HEK293T (cell line): ENCODE measurements around the gene LHPP.
"Not testable (repeated sequence)": the region's sequence is repeated elsewhere in the genome, so short reads cannot be mapped to it uniquely, and the experiment has no call there.

Experiments
- CTCF ChIA-PET: fragments of 350-600 bp; formaldehyde crosslinking; extraction: SDS; loops from one replicate; lab custom pipeline; 2021; ENCODE audit warnings: antibody characterized with exemption, inconsistent platforms; lab: Yijun Ruan, JAX
- POLR2A ChIA-PET: fragments of 350-600 bp; formaldehyde crosslinking; extraction: SDS; loops from one replicate; lab custom pipeline; 2020; ENCODE audit warnings: antibody characterized with exemption, inconsistent platforms; lab: Yijun Ruan, JAX
- DNase-seq: peaks from one replicate; pipeline ENCODE4 v3.0.0; 2012; ENCODE audit warnings: mixed read lengths; ENCODE audit errors: extremely low spot score
- ARNT ChIP-seq: fragments of 450-650 bp; IDR thresholded peaks from 2 replicates; pipeline ENCODE4 v1.6.1; 2017; ENCODE audit warnings: mild to moderate bottlenecking
- BHLHE40 ChIP-seq: fragments of 450-650 bp; IDR thresholded peaks from 2 replicates; pipeline ENCODE4 v1.6.1; 2016; ENCODE audit warnings: mild to moderate bottlenecking, moderate library complexity, borderline replicate concordance
- CTBP1 ChIP-seq: fragments of 450-650 bp; IDR thresholded peaks from 2 replicates; pipeline ENCODE4 v1.6.1; 2016; ENCODE audit warnings: borderline replicate concordance
- ELF4 ChIP-seq: fragments of 450-650 bp; IDR thresholded peaks from 2 replicates; pipeline ENCODE4 v1.6.1; 2017; ENCODE audit warnings: antibody characterized with exemption
- FOXA1 ChIP-seq: fragments of 450-650 bp; IDR thresholded peaks from 2 replicates; pipeline ENCODE4 v1.6.1; 2016; ENCODE audit warnings: mild to moderate bottlenecking
- FOXK2 ChIP-seq: fragments of 450-650 bp; IDR thresholded peaks from 2 replicates; pipeline ENCODE4 v1.6.1; 2016; ENCODE audit warnings: mild to moderate bottlenecking
- FOXM1 ChIP-seq: fragments of 450-650 bp; IDR thresholded peaks from 2 replicates; pipeline ENCODE4 v1.6.1; 2017; ENCODE audit warnings: mild to moderate bottlenecking, borderline replicate concordance
- HDGF ChIP-seq: fragments of 450-650 bp; IDR thresholded peaks from 2 replicates; pipeline ENCODE4 v1.6.1; 2017; ENCODE audit warnings: antibody characterized with exemption, borderline replicate concordance
- L3MBTL2 ChIP-seq: fragments of 450-650 bp; conservative IDR thresholded peaks from 2 replicates; pipeline ENCODE4 v1.6.1; 2016; ENCODE audit warnings: mild to moderate bottlenecking
- LEF1 ChIP-seq: fragments of 450-650 bp; IDR thresholded peaks from 2 replicates; pipeline ENCODE4 v1.6.1; 2017; ENCODE audit warnings: mild to moderate bottlenecking, borderline replicate concordance
- NFRKB ChIP-seq: fragments of 450-650 bp; IDR thresholded peaks from 2 replicates; pipeline ENCODE4 v1.6.1; 2016; ENCODE audit warnings: mild to moderate bottlenecking, moderate library complexity
- SP1 ChIP-seq: fragments of 450-650 bp; IDR thresholded peaks from 2 replicates; pipeline ENCODE4 v1.6.1; 2017
- SUZ12 ChIP-seq: fragments of 450-650 bp; IDR thresholded peaks from 2 replicates; pipeline ENCODE4 v1.6.1; 2016; ENCODE audit warnings: mild to moderate bottlenecking
- TARDBP ChIP-seq: fragments of 450-650 bp; IDR thresholded peaks from 2 replicates; pipeline ENCODE4 v1.6.1; 2016
- ZNF384 ChIP-seq: fragments of 450-650 bp; IDR thresholded peaks from 2 replicates; pipeline ENCODE4 v1.6.1; 2016
- TF ChIP-seq, protein P1 (sequence below): fragments of 450-650 bp; IDR thresholded peaks from 2 replicates; pipeline ENCODE4 v1.6.1; 2016

LHPP gene

DNA sequence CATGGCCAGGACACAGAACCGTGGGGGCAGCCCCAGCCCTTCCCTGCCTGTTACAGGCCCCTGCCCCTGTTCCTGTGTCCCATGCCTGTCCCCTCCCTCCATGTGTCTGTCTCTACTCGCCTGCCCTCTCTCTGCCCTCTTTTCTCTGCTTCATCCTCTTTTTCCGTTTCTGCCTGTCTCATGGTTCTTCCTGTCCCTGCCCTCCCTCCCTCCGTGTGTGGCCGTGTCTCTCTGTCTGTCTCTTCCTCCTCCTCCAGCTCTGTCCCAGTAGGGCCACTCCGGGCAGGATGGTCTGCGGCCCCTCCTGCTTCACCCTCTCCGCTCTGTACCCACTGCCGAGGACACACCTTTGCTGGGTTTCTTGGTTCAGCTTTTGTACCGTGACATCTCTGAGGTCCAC is 145.2 kb downstream of the LHPP start:
- ChIA-PET CTCF (no interaction called here), POLR2A (no interaction called here)
- TF ChIP-seq ARNT (no peak), LEF1 (no peak), SUZ12 (no peak), CTBP1 (no peak)
- TF ChIP-seq, protein P1, sequence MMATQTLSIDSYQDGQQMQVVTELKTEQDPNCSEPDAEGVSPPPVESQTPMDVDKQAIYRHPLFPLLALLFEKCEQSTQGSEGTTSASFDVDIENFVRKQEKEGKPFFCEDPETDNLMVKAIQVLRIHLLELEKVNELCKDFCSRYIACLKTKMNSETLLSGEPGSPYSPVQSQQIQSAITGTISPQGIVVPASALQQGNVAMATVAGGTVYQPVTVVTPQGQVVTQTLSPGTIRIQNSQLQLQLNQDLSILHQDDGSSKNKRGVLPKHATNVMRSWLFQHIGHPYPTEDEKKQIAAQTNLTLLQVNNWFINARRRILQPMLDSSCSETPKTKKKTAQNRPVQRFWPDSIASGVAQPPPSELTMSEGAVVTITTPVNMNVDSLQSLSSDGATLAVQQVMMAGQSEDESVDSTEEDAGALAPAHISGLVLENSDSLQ: no peak
- DNase-seq: no peak

DNA sequence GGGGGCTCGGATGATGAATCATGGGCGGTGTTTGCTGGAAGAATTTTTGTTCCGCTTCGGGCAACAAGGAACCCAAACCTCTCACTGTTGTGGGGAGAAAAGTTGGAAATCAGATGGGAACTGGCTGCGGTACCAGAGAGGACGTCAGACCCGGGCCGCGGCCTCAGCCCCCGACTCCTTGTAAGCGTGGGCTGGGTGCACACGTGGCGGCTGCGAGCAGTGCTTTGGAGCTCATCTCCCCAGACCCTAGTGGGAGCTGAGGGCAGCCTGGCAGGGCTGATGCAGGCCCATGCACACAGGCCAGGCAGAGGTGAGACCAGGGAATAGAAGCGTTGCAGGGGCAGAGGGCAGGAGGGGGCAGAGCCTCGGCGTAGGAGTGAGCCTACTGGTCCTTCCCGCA is 146.1 kb downstream of the LHPP start:
- no peak for TF ChIP-seq NFRKB
- no peak for TF ChIP-seq ZNF384
- no peak for TF ChIP-seq CTBP1
- no peak for TF ChIP-seq FOXA1
- no peak for TF ChIP-seq HDGF
- no peak for TF ChIP-seq BHLHE40
- TF ChIP-seq FOXM1: no peak
- CTCF ChIA-PET: no interaction called here
- DNase-seq: no peak
- POLR2A ChIA-PET: no interaction called here

DNA sequence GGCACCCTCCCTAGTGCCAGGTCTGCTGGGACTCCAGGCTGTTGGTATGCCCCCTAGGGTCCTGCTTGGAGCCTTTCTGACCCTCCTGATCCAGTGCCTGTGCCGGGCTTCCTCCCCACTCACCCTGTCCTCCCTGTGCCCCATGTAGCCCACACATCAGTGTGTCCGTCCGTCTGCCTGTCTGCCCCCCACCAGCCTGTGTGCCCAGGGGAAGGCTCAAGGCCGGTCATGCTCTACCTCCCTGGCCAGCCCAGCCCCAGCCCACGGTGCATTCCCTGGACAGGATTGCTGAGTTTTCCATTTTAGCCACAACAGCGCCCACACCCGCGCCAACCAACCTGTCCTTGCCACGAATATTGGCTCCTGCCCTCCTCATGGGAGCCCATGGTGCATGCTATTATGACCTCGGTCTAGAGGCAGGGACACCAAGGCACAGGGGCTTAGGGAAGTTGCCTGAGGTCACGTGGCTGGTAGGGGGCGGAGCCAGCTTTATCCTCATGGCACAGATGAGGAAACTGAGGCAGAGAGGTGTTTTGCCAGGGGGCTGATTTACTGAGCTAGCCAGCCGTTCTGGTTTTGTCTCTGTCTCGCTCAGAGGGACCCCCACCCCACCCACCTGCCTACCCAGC is 146.6 kb downstream of the LHPP start:
- DNase-seq: no peak
- POLR2A ChIA-PET: no interaction called here
- CTCF ChIA-PET: no interaction called here

GRCh38 chr10:124609698-124610097 is 148.1 kb downstream of the LHPP start:
- ChIA-PET POLR2A (no interaction called here), CTCF (no interaction called here)
- no peak for DNase-seq
- TF ChIP-seq FOXK2: no peak
- TF ChIP-seq TARDBP: no peak
- no peak for TF ChIP-seq SP1
- TF ChIP-seq ZNF384: no peak
- no peak for TF ChIP-seq FOXA1
- no peak for TF ChIP-seq FOXM1
- no peak for TF ChIP-seq SUZ12
- no peak for TF ChIP-seq CTBP1
- TF ChIP-seq NFRKB: no peak
- TF ChIP-seq L3MBTL2: no peak
- TF ChIP-seq LEF1: no peak
- TF ChIP-seq ELF4: no peak
- TF ChIP-seq HDGF: no peak
- TF ChIP-seq ARNT: no peak

More for the DNA sequence above, 146.6 kb downstream of the LHPP start:
- no peak for TF ChIP-seq SUZ12
- no peak for TF ChIP-seq L3MBTL2
- TF ChIP-seq, protein P1: no peak
- no peak for TF ChIP-seq ARNT
- no peak for TF ChIP-seq HDGF
- TF ChIP-seq BHLHE40: no peak
- no peak for TF ChIP-seq TARDBP
- no peak for TF ChIP-seq CTBP1
- TF ChIP-seq SP1: no peak
- no peak for TF ChIP-seq ZNF384
- no peak for TF ChIP-seq FOXA1
- TF ChIP-seq FOXK2: no peak
- no peak for TF ChIP-seq LEF1
- no peak for TF ChIP-seq FOXM1
- no peak for TF ChIP-seq ELF4
- no peak for TF ChIP-seq NFRKB

DNA sequence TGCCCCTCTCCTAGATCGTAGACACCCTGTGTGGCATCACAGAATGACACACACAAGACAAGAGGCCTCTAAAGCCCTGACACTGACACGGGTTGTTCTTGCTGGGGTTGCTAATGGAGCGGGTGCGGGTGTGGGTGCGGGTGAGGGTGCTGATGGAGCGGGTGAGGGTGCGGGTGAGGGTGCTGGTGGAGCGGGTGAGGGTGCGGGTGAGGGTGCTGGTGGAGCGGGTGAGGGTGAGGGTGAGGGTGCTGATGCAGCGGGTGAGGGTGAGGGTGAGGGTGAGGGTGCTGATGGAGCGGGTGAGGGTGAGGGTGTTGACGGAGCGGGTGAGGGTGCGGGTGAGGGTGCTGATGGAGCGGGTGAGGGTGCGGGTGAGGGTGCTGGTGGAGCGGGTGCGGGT is 148.6 kb downstream of the LHPP start:
- DNase-seq, POLR2A ChIA-PET, CTCF ChIA-PET: not testable (repeated sequence)

GRCh38 chr10:124610851-124611250 is 149.2 kb downstream of the LHPP start:
- CTCF ChIA-PET, POLR2A ChIA-PET: not testable (repeated sequence)

DNA sequence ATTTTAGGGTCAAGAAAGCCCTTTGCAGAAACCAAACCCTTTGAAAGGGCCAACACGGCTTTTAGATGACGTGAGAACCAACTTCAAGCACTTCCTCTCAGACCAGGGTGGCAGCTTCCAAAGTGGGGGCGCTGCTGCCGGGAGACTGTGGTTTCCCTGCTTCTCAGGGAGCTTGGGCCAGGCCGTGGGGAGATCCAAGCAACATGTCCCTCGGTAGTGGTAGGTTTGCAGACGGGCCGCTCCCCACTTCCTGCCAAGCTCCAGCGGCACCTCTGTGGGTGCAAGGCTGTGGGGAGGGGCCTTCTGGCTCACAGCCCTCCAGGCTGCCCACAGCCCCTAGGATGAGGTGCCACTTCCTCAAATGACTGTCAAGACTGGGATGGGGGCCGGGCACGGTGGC is 150.1 kb downstream of the LHPP start:
- CTCF ChIA-PET: no interaction called here
- POLR2A ChIA-PET: no interaction called here

More at GRCh38 chr10:124610851-124611250, 149.2 kb downstream of the LHPP start:
- DNase-seq: not testable (repeated sequence)

More for the DNA sequence above, 150.1 kb downstream of the LHPP start:
- DNase-seq: no peak
- TF ChIP-seq SP1 (no peak), BHLHE40 (no peak), ZNF384 (no peak), HDGF (no peak), SUZ12 (no peak), ARNT (no peak), FOXA1 (no peak), TARDBP (no peak), NFRKB (no peak), FOXM1 (no peak), FOXK2 (no peak)
- TF ChIP-seq, protein P1: no peak
